Measurements from ENCODE around the gene MS4A10. TPM values are rescaled to one million over a fixed set of nuclear protein-coding genes. Genes with fewer than 3 reads are reported as not detected.

MS4A10 gene
- total and polyA plus RNA-seq, 8 donors = 0.18 TPM; not detected in 7

- H3K27me3 ChIP-seq = no peaks in the 10 kb centered on the region
- TF ChIP-seq POLR2A (IDR thresholded peaks at IDR 0.05) (no peak), EP300 (IDR thresholded peaks at IDR 0.05) (no peak), POLR2AphosphoS5 (IDR thresholded peaks at IDR 0.05) (no peak)
- TF ChIP-seq, protein P1, sequence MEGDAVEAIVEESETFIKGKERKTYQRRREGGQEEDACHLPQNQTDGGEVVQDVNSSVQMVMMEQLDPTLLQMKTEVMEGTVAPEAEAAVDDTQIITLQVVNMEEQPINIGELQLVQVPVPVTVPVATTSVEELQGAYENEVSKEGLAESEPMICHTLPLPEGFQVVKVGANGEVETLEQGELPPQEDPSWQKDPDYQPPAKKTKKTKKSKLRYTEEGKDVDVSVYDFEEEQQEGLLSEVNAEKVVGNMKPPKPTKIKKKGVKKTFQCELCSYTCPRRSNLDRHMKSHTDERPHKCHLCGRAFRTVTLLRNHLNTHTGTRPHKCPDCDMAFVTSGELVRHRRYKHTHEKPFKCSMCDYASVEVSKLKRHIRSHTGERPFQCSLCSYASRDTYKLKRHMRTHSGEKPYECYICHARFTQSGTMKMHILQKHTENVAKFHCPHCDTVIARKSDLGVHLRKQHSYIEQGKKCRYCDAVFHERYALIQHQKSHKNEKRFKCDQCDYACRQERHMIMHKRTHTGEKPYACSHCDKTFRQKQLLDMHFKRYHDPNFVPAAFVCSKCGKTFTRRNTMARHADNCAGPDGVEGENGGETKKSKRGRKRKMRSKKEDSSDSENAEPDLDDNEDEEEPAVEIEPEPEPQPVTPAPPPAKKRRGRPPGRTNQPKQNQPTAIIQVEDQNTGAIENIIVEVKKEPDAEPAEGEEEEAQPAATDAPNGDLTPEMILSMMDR (IDR thresholded peaks at IDR 0.05) = no peak
- no peaks in the 10 kb centered on the region for H3K36me3 ChIP-seq
- intact Hi-C loops (cut with DNase I; ENCODE audit: low total_unique reads) = no loop called here
- H3K9me3 ChIP-seq = no peaks in the 10 kb centered on the region
- no peak overlapping the region for H3K27ac ChIP-seq
- DNase-seq = peak in 1 of 2 donors; percentile 48
- H3K4me3 ChIP-seq = no peak overlapping the region
- WGBS, 5 donors = 32 to 44% (median 38%) methylated on average over 8 of the region's 8 CpGs
- no peaks in the 10 kb centered on the region for H3K4me1 ChIP-seq
Observed at GRCh38 chr11:60810569-60810968, 25.4 kb downstream of the MS4A10 start.

DNA sequence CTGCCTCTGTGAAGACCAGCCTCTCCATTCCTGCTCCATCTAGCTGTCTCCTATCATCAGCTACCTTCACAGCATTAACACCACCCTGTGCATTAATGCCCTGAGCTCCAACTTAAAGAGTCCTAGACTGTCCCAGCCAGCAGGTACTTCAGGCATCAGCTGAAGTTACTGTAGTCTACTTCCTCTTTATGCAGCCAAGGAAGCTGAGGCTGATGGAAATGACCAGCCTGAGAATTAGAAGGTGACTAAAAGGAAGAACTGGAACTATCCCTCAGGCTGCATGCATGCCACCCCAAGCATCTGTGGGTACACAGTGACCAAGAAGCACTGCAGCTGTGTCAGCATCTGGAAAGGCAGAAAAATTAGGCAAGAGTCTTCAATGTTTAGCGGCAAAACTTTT, 28.2 kb downstream of the MS4A10 start:
- 83 to 94% (median 90%) methylated on average over 1 of the region's 1 CpG for WGBS, 5 donors

GRCh38 chr11:60814112-60814511, 29.0 kb downstream of the MS4A10 start:
- WGBS, 5 donors = 68 to 95% (median 86%) methylated on average over 2 of the region's 2 CpGs
- H3K4me3 ChIP-seq = no peak overlapping the region
- intact Hi-C loops (cut with DNase I; ENCODE audit: low total_unique reads) = no loop called here
- no peaks in the 10 kb centered on the region for H3K36me3 ChIP-seq
- TF ChIP-seq, protein P1 (IDR thresholded peaks at IDR 0.05) = no peak
- no peak for TF ChIP-seq EP300 (IDR thresholded peaks at IDR 0.05)
- no peak for DNase-seq
- H3K4me1 ChIP-seq = no peaks in the 10 kb centered on the region
- peaks cover 11 to 14% (median 14%) of the 10 kb centered on the region in 4 donors for H3K9me3 ChIP-seq
- H3K27me3 ChIP-seq = no peaks in the 10 kb centered on the region
- H3K27ac ChIP-seq = no peak overlapping the region

More for the DNA sequence above, 28.2 kb downstream of the MS4A10 start:
- no peak for DNase-seq
- Histone ChIP-seq H3K36me3 (no peaks in the 10 kb centered on the region), H3K4me1 (no peaks in the 10 kb centered on the region), H3K27ac (no peak overlapping the region), H3K4me3 (no peak overlapping the region), H3K9me3 (peaks cover 11 to 14% (median 14%) of the 10 kb centered on the region in 4 donors), H3K27me3 (no peaks in the 10 kb centered on the region)
- TF ChIP-seq POLR2A (IDR thresholded peaks at IDR 0.05) (no peak), POLR2AphosphoS5 (IDR thresholded peaks at IDR 0.05) (no peak), EP300 (IDR thresholded peaks at IDR 0.05) (no peak)
- TF ChIP-seq, protein P1 (IDR thresholded peaks at IDR 0.05) = no peak
- intact Hi-C loops (cut with DNase I; ENCODE audit: low total_unique reads) = no loop called here

DNA sequence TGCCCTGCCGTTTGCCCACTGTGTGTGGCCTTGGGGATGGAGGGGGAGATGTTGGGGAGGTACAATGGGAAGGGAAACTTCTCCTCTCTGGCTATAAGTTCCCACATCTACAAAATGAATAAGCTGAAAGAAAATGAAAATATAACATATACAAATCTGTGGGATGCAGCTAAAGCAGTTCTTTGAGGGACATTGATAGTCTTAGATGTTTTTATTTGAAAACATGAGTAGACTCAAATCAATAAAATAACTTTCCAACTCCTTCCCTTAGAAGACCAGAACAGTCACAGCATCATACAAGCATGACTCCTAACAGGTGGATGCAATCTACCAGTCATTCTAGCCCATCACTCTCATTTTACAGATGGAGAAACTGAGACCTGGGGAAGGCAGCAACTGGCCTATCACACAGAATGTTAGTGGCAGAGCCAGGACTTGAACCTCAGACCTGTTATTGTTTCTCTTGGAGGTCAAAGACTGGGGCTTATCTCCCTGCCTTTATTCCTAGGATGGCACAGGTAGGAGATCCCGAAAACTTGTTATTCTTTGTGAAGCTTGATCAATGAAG, 31.5 kb downstream of the MS4A10 start:
- no peaks in the 10 kb centered on the region for H3K36me3 ChIP-seq

More for the DNA sequence above, 31.5 kb downstream of the MS4A10 start:
- no peak for DNase-seq
- H3K4me3 ChIP-seq = no peak overlapping the region
- intact Hi-C loops (cut with DNase I; ENCODE audit: low total_unique reads) = no loop called here
- no peak for TF ChIP-seq POLR2AphosphoS5 (IDR thresholded peaks at IDR 0.05)
- TF ChIP-seq POLR2A (IDR thresholded peaks at IDR 0.05) = no peak
- TF ChIP-seq, protein P1 (IDR thresholded peaks at IDR 0.05) = no peak
- TF ChIP-seq EP300 (IDR thresholded peaks at IDR 0.05) = no peak
- H3K4me1 ChIP-seq = no peaks in the 10 kb centered on the region
- H3K9me3 ChIP-seq = peaks cover 11 to 14% (median 14%) of the 10 kb centered on the region in 4 donors
- no peaks in the 10 kb centered on the region for H3K27me3 ChIP-seq
- H3K27ac ChIP-seq = no peak overlapping the region
- 90 to 94% (median 93%) methylated on average over 2 of the region's 2 CpGs for WGBS, 5 donors

All from stomach (tissue), 9 donors.